Measurements from ENCODE around the gene P2RX6.
"Not testable (repeated sequence)": the region's sequence is repeated elsewhere in the genome, so short reads cannot be mapped to it uniquely, and the experiment has no call there.

P2RX6 gene

DNA sequence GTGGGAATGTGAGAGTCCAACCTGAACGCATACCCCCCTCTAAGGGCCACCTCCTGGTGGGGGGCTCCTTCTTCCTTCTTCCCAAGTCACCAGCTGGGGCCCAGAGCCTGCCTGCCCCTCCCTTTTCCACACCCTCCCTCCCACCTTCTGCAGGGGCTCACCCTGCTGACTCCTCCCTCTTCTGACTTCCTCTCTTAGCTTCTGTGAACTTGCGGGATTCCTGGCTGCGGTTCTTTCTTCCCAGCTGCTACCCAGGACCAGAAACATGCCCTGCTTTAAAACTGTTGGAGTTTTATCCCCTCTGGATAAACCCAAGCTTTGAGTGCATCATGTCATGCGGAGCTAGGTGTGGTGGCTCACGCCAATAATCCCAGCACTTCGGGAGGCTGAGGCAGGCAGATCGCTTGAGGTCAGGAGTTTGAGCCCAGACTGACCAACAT lies 40.9 kb downstream of the P2RX6 start:
- DNase-seq: no peak

DNA sequence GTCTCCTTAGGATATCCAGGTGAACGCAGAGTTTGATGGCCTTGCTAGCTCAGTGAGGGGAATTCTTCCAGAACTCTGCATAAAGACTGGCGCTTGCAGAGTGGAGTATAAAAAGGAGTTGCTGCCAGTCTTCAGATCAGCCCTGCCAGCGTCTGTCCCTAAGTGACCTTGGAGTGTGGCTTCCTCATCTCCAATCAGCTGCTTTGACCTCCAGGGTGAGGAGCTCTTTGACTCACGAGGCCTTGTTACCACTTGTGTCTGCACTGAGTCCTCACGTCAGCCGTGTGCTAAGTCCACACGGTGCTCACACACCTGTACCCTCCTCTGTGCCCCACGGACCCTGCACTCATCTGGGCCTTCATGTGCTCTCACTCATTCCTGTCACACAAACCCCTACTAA lies 45.4 kb downstream of the P2RX6 start:
- DNase-seq: not testable (repeated sequence)

DNA sequence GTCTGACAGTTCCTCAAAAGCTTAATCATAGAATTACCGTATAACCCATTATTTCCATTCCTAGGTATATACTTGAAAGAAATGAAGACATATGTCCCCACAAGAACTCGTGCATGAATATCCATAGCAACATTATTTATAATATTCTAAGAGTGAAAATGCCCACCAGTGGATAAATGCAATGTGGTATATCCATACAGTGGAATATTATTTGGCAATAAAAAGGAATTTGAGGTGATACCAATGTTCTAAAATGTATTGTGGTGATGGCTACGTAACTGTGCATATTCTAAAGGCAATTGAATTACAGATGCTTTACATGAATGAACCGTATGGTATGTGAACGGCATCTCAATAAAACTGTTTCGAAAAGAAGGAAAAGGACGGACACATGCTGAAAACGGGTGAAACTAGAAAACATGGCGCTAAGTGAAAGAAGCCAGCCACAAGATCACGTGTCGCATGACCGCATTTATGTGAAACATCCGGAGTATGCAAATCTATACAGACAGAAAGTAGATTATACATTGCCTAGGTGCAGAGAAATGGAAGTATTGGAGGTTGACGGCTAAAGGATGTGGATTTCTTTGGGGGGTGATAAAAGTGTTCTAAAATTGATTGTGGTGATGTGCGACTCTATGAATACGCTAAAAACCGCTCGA lies 46.8 kb downstream of the P2RX6 start:
- DNase-seq: not testable (repeated sequence)

DNA sequence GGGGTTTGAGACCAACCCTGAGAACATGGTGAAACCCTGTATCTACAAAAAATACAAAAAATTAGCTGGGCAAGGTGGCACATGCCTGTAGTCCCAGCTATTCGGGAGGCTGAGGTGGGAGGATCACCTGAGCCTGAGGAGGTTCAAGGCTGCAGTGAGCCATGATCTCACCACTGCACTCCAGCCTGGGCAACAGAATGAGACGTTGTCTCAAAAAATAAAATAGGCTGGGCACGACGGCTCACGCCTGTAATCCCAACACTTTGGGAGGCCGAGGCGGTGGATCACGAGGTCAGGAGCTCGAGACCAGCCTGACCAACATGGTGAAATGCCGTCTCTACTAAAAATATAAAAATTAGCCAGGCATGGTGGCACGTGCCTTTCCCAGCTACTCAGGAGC lies 49.5 kb downstream of the P2RX6 start:
- not testable (repeated sequence) for DNase-seq

DNA sequence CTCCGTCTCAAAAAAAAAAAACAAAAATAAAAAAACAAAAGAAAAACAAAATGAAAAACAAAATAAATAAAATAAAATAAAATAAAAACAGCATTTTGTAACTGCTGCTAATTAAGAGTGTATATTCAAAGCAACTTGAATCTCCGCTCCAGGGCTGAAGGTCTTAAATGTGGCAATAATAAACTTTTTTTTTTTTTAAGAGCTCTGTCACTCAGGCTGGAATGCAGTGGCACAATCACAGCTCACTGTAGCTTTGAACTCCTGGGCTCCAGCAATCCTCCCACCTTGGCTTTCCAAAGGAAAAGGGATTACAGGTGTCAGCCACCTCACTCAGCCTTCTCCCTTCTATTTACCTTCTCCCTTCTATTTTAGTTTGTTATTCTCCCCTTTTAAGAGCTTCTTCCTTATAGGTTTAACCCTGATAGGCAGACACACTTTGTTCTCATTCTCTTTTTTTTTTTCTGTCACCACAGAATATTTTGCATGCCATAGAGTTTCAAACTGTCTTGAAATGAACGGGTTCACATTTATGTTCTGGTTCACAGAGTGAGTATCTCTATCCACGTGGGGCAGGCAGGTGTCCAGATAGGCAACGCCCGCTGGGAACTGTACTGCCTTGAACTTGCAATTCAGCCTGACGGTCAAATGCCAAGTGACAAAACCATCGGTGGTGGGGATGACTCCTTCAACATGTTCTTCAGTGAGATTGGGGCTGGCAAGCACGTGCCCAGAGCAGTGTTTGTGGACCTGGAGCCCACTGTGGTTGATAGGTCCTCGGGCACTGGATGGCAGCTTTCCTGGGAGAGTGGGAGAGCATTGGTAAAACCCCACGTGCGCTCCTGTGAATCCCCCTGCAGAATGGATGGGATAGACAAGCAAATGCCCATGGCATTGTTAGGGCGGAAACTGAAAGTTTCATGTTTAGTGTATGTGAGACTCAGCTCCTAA lies 50.2 kb downstream of the P2RX6 start:
- DNase-seq: no peak

DNA sequence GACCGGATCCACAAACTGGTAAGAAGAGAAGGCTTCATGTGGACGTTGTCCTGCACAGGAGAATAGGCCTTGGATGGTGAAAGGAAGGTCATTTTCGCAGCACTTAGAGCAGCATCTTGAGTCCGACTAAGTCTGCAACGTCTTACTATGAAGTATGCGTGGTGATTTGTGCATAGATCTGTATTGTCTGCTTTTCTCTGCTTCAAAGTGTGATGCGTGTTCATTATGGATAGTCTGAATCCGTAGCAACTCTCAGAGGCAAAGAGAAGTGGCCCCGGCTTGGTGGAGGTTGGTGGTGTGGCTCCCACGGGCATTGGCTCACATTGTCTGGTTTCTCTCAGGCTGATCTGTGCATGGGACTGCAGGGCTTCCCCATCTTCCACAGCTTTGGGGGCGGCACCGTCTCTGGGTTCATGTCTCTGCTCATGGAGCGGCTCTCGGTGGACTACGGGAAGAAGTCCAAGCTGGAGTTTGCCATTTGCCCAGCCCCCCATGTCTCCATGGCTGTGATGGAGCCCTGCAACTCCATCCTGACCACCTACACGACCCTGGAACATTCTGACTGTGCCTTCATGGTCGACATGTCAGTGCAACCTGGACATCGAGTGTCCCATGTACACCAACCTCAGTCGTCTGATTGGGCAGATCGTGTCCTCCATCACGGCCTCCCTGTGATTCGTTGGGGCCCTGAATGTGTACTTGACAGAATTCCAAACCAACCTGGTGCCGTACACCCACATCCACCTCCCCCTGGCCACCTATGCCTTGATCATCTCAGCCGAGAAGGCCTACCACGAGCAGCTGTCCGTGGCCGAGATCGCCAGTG lies 52.3 kb downstream of the P2RX6 start:
- no peak for DNase-seq

DNA sequence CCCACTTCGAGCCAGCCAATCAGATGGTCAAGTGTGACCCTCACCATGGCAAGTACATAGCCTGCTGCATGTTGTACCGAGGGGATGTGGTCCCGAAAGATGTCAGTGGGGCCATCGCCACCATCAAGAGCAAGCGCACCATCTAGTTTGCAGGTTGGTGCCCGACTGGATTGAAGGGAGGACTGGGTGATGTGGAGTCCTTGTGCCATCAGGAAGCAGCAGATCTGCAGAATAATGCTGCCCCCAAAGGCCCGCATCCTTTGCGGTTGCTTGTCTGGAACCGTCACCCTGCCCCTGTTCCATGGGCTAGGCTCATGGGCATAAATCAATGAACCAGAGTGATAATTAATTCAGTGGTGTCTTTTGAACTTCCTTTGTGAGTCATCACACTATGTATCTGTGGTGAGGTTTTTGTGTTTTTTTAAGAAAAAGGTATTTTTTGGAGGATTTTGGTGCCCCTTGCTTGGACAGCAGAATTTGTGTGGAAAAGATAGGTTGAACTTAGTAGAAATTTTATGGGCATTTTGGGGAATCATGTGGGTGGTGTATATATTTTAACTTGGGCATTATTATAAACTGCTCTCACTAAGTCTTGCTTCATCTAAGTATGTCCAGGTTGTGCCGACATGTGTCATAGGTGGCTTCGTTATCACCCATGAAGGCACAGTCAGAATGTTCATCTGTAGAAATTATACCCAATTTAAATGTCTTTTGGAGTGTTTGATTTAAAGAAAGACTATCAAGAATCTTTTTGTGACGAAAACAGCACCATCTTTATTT lies 53.1 kb downstream of the P2RX6 start:
- DNase-seq: no peak

DNA sequence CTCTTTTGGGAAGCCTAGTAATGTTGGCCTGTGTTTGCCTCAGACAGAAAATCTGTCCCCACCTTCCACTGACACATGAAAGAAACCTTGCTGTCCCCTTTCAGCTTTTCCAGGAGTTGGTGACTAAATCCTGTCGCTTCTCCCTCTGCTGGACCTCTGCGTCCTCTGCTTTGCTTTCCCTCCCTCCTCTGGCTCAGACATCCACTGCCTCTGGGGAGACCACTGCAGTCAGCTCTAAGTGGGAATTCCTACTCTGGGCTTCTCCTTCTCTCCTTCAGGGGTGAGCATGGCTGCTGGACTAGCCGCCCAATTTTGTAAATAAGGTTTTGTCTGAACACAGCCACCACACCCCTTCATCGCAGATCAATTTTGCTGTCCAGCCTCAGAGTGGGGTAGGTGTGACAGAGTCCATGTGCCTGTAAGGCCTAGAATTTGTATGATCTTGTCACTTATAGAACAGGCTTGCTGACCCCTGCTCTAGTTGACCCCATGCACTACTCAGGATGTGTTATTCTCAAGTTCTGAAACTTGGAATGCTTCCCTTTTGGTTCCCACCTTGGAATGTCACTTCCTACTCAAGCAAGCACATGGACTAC lies 53.8 kb downstream of the P2RX6 start:
- DNase-seq: no peak

DNA sequence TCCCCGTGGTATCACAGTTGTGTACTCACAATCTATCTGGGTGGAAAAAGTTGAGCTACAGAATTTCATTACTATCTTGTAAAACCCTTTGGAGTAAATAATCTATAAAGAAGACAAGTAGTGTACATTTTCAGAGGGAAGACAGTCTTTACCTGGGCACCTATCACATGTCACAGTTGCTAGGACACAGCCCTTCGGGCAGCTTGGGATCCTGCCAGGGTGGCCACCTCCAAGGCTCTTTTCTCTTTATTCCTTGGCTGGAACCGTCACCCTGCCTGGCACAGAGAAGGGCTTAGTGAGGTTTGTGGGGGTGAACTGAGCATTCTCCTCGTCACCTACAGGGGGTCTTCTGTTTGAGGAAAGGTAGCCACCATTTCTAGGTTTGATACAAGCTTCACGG lies 54.4 kb downstream of the P2RX6 start:
- DNase-seq: no peak

DNA sequence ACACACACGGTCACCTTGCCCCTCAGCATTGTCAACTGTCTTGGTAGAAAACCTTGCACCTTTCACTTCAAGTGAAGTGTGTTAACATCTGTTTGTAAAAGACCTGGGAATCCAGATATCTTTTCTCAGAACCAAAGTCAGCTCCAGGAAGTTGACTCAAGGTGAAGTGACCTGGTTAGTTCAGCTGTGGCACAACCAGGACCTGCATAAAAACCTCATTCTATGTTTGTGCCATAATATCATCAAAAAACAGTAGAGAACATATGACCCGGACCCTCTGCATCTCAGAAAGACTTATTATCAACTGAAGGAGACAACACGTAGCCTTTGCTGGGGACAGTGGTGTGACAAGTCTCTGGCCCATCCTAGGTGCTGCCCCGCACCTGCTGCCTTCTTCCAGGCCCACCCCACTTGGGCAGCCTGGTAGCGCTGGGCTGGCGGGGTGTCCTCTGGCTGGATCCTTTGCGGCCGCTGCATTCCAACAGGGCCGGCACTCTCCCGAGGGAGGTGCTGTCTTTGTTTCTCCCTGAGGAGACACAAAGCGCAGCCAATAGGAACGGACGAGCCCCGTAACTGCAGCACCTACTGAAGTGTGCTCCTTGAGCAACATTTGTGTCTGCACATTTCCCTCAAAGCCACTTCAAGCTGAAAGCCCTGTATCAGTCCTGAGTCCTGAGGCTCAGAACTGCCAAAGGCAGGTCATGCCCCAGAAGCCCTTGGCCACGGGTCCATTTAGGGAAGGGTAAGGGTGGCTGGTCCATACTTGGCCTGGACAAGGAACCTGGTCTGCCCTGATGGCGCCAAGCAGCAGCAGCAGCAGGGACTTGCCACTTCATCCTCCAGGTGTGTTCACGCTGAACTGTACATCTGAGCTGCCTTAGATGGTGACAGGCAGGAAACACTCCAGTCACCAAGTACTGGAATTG lies 56.0 kb downstream of the P2RX6 start:
- no peak for DNase-seq

DNA sequence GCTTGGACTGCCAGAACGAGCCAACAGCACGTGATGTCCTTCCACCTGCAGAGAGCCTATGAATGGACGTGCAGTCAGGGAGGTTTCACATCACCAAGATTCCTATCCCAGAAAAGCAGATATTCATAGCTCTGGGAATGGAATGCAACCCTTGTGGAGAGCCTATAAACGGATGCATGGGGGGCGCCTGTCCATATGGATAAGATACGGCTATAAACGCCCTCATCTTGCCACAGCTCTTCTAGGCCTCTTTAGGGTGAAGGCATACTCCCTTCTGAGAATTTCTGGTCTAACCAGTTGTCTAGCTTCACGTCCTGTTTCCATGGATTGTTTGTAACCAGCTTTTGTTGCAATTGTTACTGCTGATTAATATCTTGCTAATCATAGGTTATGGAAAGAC lies 56.8 kb downstream of the P2RX6 start:
- not testable (repeated sequence) for DNase-seq

DNA sequence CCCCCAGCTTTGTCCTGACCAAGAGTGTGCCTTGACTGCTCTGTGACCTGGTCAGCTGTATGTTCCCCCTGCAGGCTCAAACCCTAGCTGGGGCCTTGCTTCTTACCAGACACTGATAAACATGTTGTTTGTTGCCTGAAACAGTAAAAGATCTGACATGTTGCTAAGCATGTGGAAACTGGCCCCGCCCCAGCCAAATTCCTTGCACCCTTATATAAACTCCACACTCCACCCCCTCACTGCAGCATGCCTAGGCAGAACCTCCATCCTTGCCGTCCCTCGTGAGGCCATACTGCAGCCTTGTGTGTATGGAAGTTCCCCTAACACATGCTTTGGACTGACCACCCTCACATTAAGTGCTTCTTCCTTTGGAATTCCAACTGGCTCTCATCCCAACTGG lies 58.1 kb downstream of the P2RX6 start:
- no peak for DNase-seq

DNA sequence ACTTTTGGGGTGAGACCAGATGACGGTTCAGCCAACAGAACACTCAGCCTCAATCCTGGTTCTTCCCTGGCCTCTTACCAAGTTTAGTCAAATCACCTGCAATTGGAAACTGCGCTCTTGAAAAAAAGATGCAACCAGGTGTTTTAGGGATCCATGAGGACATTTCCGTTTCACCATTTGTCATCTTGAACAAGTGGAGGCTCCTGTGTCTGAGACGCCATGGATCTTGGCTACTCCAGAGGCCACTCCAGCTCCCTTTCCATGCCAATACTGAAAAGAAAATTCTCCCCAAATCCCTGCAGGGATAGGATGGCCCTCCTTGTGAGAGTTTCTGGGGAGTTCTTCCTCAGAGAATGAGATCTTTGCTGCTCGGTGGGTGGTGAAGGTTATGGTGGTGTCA lies 58.5 kb downstream of the P2RX6 start:
- no peak for DNase-seq

DNA sequence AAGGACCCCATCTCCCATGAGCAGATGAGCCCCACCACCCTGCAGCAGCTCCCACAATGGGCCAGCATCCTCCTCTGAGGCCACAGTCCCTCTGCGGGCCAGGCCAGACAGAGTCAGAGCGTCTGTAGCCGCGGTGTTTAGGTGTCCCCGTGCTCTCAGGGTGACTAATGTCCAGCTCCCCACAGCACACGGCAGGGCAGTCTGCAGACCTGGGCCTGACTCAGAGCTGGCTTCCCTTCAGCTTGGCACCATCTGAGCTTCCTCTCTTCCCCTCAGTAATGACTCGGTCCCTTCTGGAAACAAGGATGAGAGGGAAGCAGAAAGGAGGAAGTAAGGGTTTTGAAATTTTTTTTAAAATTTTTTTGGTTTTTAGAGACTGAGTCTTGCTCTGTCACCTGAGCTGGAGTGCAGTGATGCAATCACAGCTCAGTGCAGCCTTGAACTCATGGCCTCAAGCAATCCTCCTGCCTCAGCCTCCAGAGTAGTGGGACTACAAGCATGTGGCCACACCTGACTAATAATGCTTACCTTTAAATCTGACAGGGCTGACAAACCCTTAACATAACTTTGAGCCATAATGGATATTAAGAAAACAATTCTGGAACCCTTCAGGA lies 59.2 kb downstream of the P2RX6 start:
- DNase-seq: no peak

DNA sequence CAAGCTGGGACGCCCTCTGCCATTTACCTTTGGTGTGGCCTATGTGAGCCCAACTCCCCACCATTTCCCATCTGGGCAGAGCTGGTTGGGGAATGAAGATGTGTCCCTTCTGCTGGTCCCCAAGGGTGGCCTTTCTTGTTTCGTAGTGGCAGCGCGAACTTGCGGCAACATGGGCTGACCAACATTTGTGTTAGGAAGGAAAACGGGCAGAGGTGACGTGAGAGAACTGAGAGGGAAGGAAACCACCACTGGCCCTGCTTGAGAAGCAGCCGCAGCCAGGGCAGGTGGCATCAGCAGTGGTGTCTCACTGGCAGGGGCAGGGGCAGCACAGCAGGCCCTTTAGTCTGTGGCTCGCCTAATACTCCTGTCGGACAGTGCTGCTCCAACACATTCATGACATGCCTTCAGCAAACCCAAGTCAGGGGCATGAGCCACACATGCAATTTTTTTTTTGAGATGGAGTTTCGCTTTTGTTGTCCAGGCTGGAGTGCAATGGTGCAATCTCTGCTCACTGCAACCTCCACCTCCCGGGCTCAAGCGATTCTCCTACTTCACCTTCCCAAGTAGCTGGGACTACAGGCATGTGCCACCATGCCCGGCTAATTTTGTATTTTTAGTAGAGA lies 60.7 kb downstream of the P2RX6 start:
- DNase-seq: no peak

DNA sequence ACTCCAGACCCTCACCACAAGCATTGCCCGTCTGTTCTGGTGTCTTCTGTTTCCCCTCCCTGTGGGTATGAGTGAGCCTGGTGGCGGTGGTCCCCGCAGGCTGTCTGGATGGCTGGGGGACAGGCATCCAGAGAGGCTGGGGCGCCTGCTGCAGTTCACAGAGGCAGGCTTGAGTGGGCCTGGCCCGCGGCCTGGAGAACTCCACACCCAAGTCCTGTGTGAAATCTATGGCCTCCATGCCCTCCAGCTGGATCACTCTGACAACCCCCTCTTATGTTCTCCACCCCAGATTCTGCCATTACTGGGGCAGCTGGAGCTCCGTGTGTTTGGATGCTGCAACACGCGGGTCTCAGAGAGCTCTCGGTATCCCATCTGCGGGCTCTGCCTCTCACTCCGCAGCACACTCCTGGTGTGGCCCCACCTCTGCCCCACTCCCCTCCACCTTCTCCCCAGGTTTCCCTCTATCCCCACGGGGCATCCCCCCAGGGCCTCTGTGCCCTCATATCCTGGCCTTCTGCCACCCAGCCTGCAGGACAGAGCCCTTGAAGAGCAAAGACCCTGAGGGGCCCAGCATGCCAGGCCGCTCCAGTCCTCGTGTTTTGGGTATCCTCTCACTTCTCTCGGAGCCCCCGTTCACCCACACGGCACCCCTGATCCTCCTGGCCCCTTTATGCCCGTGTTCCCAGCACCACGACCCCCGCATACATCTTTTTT lies 62.1 kb downstream of the P2RX6 start:
- DNase-seq: no peak

All from cerebellar nuclear complex (tissue), 1 donor.